NB4 (cell line): ENCODE data around the gene RGS9BP.
"Not testable (repeated sequence)": the region's sequence is repeated elsewhere in the genome, so short reads cannot be mapped to it uniquely, and the experiment has no call there.

Source experiments
- POLR2A ChIP-seq: IDR thresholded peaks from 2 replicates; pipeline ENCODE4 v1.6.1; 2011; ENCODE audit warnings: mild to moderate bottlenecking; ENCODE audit not compliant: insufficient read length; ENCODE audit errors: extremely low read depth
- TF ChIP-seq, protein P1 (sequence below): IDR thresholded peaks from one replicate; pipeline ENCODE4 v1.5.1; 2012; ENCODE audit warnings: low read depth, low read length

DNA sequence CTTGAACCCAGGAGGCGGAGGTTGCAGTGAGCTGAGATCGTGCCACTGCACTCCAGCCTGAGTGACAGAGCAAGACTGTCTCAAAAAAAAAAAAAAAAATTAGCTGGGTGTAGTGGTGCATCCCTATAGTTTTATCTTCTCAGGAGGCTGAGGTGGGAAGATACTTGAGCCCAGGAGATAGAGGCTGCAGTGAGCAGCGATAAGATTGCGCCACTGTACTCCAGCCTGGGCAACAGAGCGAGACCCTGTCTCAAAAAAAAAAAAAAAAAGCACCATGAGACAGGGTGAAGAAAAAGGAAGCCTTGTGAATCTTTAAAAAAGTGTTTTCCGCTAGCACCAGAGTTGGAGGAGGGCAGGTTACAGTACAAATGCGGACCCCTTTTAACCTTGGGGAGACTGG, 40.6 kb downstream of the RGS9BP start:
- TF ChIP-seq POLR2A = not testable (repeated sequence)
- TF ChIP-seq, protein P1, sequence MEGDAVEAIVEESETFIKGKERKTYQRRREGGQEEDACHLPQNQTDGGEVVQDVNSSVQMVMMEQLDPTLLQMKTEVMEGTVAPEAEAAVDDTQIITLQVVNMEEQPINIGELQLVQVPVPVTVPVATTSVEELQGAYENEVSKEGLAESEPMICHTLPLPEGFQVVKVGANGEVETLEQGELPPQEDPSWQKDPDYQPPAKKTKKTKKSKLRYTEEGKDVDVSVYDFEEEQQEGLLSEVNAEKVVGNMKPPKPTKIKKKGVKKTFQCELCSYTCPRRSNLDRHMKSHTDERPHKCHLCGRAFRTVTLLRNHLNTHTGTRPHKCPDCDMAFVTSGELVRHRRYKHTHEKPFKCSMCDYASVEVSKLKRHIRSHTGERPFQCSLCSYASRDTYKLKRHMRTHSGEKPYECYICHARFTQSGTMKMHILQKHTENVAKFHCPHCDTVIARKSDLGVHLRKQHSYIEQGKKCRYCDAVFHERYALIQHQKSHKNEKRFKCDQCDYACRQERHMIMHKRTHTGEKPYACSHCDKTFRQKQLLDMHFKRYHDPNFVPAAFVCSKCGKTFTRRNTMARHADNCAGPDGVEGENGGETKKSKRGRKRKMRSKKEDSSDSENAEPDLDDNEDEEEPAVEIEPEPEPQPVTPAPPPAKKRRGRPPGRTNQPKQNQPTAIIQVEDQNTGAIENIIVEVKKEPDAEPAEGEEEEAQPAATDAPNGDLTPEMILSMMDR = not testable (repeated sequence)
